HG03039 (cell line): ENCODE data around the gene EML6.
"Not testable (repeated sequence)": the region's sequence is repeated elsewhere in the genome, so short reads cannot be mapped to it uniquely, and the experiment has no call there.

Experiments used
- ATAC-seq: cut with Tn5 transposase; IDR thresholded peaks from one replicate; pipeline ENCODE4 v1.9.1; 2021; ENCODE audit warnings: mild to moderate bottlenecking, moderate library complexity; ENCODE audit not compliant: unreplicated experiment

EML6 gene

DNA sequence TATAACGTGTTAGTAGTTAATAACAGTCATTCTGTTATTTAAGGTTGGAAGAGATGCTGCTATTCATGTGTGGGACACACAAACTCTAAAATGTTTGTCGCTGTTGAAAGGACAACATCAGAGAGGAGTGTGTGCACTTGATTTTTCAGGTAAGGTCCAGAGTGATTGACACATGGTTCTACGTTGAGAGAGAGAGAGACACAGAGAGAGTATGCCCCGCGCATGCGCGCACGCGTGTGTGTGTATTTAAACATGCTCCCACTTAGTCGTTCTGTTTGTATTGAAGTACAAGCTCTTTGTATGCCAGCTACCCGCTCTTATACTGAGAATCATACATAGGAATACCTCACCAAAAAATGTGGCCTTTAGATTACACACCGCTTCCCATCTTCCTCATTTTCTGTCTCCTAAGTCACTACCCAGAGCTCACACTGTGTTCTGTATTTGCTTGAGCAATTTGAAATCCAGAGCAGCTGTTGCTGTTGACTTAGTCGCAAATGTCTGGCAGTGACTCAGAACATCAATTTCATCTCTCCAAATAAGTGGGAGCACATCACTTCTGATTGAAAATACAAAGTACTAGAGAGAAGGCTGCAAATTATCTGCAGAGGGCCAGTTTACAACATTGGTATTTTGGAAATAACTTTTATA is 148.1 kb downstream of the EML6 start:
- ATAC-seq, result no peak

GRCh38 chr2:54872780-54873179 is 149.3 kb downstream of the EML6 start:
- ATAC-seq, result no peak

GRCh38 chr2:54873236-54873635 is 149.8 kb downstream of the EML6 start:
- not testable (repeated sequence) for ATAC-seq

DNA sequence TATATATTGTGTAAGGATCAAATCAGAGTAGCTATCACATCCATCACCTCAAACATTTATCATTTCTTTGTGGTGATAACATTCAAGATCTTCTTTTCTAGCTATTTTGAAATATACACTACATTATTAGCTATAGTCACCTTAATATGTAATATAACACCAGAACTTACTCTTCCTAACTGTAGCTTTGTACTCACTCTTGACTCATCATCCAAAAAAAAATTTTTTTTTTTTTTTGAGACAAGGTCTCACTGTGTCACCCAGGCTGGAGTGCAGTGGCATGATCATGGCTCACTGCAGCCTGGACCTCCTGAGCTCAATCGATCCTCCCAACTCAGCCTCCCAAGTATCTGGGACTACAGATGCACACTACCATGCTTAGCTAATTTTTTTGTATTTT is 153.3 kb downstream of the EML6 start:
- no peak for ATAC-seq

DNA sequence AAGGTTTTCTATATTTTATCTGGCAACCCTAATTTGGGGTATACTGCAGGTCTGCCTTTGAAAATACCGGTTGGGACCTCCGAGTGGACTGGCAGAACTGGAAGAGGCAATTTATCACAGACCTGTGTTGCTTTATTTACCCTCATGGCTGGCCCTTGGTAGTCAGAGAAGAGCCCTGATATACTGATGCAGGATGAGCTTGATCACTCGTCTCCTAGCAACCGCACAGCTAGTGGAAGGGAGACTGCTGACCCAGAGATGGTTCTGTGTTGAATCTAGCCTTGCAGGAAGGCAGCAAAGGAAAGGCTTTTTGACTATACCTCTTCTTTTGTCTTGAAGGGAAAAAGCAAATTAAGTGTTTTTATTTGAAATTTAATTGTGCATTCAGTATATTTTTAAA is 154.7 kb downstream of the EML6 start:
- ATAC-seq, result no peak

- ATAC-seq, result no peak
These were observed 155.6 kb downstream of the EML6 start for GRCh38 chr2:54879032-54879431.

- no peak for ATAC-seq
These were observed 156.3 kb downstream of the EML6 start for GRCh38 chr2:54879598-54880332.

DNA sequence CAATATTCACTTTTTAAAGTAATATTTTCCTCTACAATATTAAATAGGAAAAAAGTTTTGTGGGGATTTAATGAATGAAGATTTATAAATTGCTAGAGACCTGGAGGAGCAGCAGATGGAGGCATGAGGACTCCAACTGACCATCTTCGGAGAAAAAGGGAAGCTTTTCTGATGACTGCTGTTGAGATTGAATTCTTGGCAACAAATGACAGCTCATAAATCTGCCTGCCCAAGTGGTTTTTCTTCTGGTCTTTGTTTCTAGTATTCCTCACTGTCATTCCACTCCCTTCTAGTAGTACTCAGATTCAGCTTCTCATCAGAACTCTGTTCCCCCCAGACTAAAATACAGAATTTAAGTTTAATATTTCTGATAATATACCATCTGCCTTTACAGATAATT is 157.0 kb downstream of the EML6 start:
- ATAC-seq, result no peak

DNA sequence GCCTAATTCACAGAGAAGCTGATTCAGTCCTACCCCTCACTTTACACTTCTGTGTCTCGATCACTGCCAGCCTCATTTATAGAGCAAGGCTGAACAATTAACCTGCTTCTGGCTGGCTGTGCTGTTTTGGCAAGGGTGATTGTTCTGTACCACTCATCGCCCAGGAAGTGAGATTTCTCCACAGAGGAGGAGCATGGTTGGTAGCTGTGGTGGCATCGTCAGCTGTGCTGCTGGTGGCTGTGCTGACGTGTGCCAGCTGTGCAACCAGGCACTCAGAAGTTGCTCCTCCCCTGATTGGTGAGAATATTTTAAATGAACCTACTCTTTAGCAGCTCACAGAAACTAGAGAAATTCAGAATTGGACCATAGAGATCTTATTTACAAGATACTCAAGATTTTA is 158.3 kb downstream of the EML6 start:
- ATAC-seq, result no peak

- ATAC-seq, result no peak
These were observed 162.4 kb downstream of the EML6 start for GRCh38 chr2:54885891-54886290.

- no peak for ATAC-seq
These were observed 164.5 kb downstream of the EML6 start for GRCh38 chr2:54887850-54888545.

DNA sequence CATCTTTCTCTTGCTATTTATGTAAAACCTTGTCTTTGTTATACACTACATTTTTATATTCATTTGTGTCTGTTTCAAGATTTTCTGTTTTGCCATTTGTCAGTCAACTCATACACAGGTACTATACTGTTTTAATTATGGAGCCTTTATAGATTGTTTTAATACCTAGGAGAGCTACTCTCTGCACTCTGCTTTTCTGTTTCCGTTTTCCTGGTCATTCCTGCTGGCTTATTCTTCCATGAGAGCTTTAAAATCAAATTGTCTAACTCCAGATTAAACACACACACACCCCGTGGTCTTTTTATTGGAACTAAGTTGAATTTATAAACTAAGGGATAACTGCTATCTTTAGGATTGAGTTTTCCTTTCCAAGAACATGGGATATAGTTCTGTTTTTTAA is 165.6 kb downstream of the EML6 start:
- no peak for ATAC-seq

- ATAC-seq, result no peak
These were observed 168.4 kb downstream of the EML6 start for GRCh38 chr2:54891909-54892308.

DNA sequence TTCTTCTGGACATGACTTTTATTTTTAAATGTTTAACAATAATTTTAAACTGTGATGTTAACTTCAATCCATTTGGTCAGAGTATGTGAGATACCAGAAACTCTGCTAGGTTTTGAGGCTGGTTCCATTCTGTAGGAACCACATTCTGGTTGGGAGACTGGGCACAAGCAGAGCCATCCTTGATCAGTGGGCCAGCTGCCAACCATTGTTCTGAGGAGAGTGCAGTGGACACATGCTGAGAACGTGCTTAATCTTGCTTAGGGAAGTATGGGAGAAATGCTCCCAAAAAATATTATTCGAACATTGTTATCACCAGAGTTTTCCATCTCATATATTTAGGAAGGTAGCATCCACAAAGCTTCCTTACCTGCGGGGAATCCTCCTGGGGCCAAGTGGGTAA is 171.0 kb downstream of the EML6 start:
- ATAC-seq, result no peak

- ATAC-seq, result no peak
These were observed 172.3 kb downstream of the EML6 start for GRCh38 chr2:54895730-54896129.

GRCh38 chr2:54897420-54898310 is 174.2 kb downstream of the EML6 start:
- ATAC-seq, result no peak

- ATAC-seq, result no peak
These were observed 175.2 kb downstream of the EML6 start for GRCh38 chr2:54898456-54899226.

GRCh38 chr2:54899576-54900200 is 176.2 kb downstream of the EML6 start:
- no peak for ATAC-seq

- no peak for ATAC-seq
These were observed 177.9 kb downstream of the EML6 start for GRCh38 chr2:54901224-54901986.
